Ectodermal cell (in vitro differentiated cells): Measurements from ENCODE around the gene USP17L15.
"Not testable (repeated sequence)": the region's sequence is repeated elsewhere in the genome, so short reads cannot be mapped to it uniquely, and the experiment has no call there.

ENCODE experiments used
- H3K27ac ChIP-seq: 2 replicates; pipeline ENCODE4 v1.7.0; 2013; ENCODE audit warnings: mild to moderate bottlenecking, low read depth, low read length; ENCODE audit not compliant: insufficient read depth, poor library complexity, severe bottlenecking
- H3K27me3 ChIP-seq: 2 replicates; pipeline ENCODE4 v1.7.0; 2013; ENCODE audit warnings: mild to moderate bottlenecking, low read length; ENCODE audit not compliant: insufficient read depth, control insufficient read depth, poor library complexity, severe bottlenecking
- H3K36me3 ChIP-seq: one replicate; pipeline ENCODE4 v1.7.0; 2013; ENCODE audit warnings: low read length; ENCODE audit not compliant: control insufficient read depth, insufficient read depth
- H3K4me1 ChIP-seq: one replicate; pipeline ENCODE4 v1.7.0; 2013; ENCODE audit warnings: low read length; ENCODE audit not compliant: control insufficient read depth, insufficient read depth
- H3K4me3 ChIP-seq: 2 replicates; pipeline ENCODE4 v1.7.0; 2013; ENCODE audit warnings: low read depth, low read length, control low read depth; ENCODE audit not compliant: insufficient read depth
- H3K9me3 ChIP-seq: 2 replicates; pipeline ENCODE4 v1.7.0; 2013; ENCODE audit warnings: mild to moderate bottlenecking, low read length, moderate library complexity; ENCODE audit not compliant: control insufficient read depth
- WGBS, 2 experiments: methylation state at CpG; one replicate each; pipeline ENCODE4 v1.1.7; 2013; ENCODE audit warnings: missing lambda C conversion rate in 2 of 2; 5-methylcytosine and 5-hydroxymethylcytosine counted together

USP17L15 gene

GRCh38 chr4:9253078-9253477 lies 18.9 kb downstream of the USP17L15 start, which contains the start of gene USP17L19:
USP17L19 (plus strand) TSS chr4:9253378; CDS start chr4:9253378, 0 bp downstream.
- WGBS, 2 experiments = no CpG with 5 or more reads among the region's 13 CpGs
- H3K4me3 ChIP-seq, H3K27ac ChIP-seq, H3K27me3 ChIP-seq, H3K36me3 ChIP-seq, H3K4me1 ChIP-seq, H3K9me3 ChIP-seq: not testable (repeated sequence)

DNA sequence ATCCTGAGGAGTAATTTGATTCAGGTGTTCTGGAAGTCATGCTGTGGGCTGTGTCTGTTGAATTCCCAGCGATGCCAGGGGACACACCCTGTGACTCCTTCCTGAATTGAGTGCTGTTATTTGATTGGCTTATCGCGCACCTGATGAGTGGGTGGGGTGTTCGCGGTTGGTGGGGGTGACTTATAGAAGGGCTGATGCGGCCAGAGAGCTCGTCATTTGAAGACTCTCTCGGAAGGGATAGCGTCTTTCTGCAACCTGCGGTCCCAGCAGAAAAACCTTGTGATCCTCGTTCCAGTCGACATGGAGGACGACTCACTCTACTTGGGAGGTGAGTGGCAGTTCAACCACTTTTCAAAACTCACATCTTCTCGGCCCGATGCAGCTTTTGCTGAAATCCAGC lies 23.6 kb downstream of the USP17L15 start, which contains the start of gene USP17L20:
Gene USP17L20 (plus strand): TSS at position 301 of the 400 bp plus-strand sequence. CDS start 0 bp downstream, at position 301.
- H3K4me1 ChIP-seq, H3K4me3 ChIP-seq, H3K27ac ChIP-seq, H3K27me3 ChIP-seq, H3K36me3 ChIP-seq, H3K9me3 ChIP-seq: not testable (repeated sequence)
- no CpG with 5 or more reads among the region's 15 CpGs for WGBS, 2 experiments

DNA sequence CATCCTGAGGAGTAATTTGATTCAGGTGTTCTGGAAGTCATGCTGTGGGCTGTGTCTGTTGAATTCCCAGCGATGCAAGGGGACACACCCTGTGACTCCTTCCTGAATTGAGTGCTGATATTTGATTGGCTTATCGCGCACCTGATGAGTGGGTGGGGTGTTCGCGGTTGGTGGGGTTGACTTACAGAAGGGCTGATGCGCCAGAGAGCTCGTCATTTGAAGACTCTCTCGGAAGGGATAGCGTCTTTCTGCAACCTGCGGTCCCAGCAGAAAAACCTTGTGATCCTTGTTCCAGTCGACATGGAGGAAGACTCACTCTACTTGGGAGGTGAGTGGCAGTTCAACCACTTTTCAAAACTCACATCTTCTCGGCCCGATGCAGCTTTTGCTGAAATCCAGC lies 28.4 kb downstream of the USP17L15 start, which contains the start of gene USP17L21:
Gene USP17L21 (plus strand): TSS at position 301 of the 400 bp plus-strand sequence. CDS start 0 bp downstream, at position 301.
- H3K4me3 ChIP-seq, H3K4me1 ChIP-seq, H3K36me3 ChIP-seq, H3K27me3 ChIP-seq, H3K9me3 ChIP-seq, H3K27ac ChIP-seq: not testable (repeated sequence)
- no CpG with 5 or more reads among the region's 13 CpGs for WGBS, 2 experiments

GRCh38 chr4:9267319-9267718 lies 33.1 kb downstream of the USP17L15 start, which contains the start of gene USP17L22:
USP17L22 (plus strand) TSS chr4:9267619; CDS start chr4:9267619, 0 bp downstream.
- WGBS, 2 experiments = no CpG with 5 or more reads among the region's 15 CpGs
- H3K9me3 ChIP-seq, H3K27me3 ChIP-seq, H3K4me1 ChIP-seq, H3K36me3 ChIP-seq, H3K27ac ChIP-seq, H3K4me3 ChIP-seq: not testable (repeated sequence)

- H3K4me3 ChIP-seq, H3K9me3 ChIP-seq, H3K27ac ChIP-seq, H3K27me3 ChIP-seq, H3K36me3 ChIP-seq, H3K4me1 ChIP-seq: not testable (repeated sequence)
- 63 to 71% methylated on average over 5 of the region's 10 CpGs for WGBS, 2 experiments
Observed at GRCh38 chr4:9271719-9272118, 37.5 kb downstream of the USP17L15 start.
